Ureter (tissue), 1 donor: ENCODE measurements around the gene KLHL22. TPM values are rescaled to one million over a fixed set of nuclear protein-coding genes. Genes with fewer than 3 reads are reported as not detected.

Source experiments
- DNase-seq: peaks from one replicate; pipeline ENCODE4 v3.0.0-alpha.2; 2020; ENCODE audit warnings: low spot score
- total RNA-seq: library from RNA; stranded (reverse); gene quantifications from one replicate; pipeline ENCODE4 v1.2.4, GENCODE V29; 2023
- donor health status: DM: yes; HTN: yes; CAD: no.

Gene KLHL22
- total RNA-seq, 1 donor from 2014 or later: 26.2 TPM

DNA sequence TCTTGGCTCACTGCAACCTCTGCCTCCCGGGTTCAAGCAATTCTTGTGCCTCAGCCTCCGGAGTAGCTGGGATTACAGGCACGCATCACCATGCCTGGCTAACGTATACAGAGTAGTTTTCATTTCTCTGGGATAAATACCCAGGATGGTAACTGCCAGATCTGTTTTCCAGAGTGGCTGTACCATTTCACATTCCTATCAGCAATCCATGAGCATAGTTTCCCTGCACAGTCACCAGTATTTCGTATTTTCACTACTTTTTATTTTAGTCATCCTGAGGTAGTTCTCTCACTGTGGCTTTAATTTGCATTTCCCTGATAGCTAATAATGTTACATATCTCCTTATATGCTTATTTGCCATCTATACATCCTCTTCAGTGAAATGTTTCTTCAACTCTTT, 47.0 kb downstream of the KLHL22 start:
- no peak for DNase-seq

- DNase-seq: no peak
These were observed 49.1 kb downstream of the KLHL22 start for GRCh38 chr22:20446383-20446970.

- no peak for DNase-seq
These were observed 51.3 kb downstream of the KLHL22 start for GRCh38 chr22:20444325-20444724.

DNA sequence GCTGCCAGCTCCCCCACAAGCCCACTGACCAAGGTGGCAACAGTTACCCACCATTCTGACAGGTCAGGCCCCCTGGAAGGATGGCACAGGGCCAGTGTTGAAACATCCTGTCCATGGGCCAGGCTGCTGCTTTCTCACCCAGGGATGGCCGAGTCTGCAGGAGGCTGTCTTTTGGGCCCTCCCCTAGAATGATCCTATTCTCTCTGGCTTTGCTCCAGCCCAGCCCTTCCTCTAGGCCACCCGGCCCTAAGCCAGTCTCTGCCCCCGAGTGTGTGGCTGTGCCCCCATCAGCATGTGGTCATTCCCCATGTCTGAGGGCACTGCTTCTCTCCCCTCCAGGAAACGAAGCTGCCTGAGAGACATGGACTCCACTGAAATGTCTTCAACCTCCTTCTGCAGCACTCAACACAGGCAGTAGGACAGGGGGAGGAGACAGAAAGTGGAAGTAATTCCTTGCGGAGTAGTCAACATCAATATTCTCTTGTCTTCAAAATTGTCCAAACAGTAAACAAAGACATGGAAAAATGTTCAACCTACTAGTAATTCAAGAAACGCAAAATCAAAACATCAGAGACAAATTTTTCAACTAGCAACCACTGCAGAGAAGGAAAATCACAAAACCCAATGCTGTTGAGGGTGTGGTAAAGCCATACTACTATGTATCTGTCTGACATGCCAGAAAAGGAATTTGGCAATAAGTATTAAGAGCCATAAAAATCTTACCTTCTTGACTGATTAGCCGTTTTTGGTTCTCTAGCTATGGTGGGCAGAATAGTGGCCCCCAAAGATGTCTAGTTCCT, 52.9 kb downstream of the KLHL22 start:
- DNase-seq: no peak

DNA sequence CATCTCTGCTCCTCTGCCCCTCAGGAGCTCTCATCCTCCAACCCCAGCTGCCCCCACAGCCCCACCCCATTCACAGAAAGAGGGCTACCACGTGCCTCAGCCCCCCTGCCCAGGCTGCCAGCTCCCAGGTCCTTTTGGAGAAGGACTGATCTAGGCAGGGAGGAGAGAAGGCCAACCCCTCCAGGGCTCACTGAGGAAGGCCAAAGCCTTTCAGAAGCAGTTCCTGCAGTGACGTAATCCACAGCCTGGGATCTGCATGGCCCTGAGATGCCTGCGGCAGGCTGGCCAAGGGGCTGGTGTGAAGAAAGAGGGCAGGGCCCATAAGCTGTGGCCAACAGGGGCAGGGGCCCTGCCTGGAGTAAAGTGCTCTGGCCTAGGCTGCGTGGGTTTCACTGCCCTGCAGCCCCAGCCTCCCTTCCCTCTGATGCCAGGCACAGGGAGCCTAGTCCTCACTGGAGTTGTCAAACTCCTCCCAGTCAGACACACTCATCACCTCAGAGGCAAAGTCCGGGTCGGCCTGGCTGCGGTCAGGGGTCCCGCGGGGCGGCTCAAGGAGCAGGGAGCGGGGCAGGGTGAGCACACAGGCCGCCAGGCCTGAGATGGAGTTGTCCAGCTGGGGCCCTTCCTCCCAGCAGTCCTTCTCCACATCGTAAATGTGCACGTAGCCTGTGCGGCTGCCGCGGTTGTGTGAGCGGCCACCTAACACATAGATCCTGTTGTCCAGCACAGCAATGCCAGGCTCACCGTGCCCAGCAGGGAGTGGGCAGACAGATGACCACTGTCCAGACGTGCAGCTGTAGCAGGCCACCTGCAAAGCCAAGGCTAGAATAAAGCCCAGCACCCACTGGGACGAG, 53.7 kb downstream of the KLHL22 start:
- no peak for DNase-seq

DNA sequence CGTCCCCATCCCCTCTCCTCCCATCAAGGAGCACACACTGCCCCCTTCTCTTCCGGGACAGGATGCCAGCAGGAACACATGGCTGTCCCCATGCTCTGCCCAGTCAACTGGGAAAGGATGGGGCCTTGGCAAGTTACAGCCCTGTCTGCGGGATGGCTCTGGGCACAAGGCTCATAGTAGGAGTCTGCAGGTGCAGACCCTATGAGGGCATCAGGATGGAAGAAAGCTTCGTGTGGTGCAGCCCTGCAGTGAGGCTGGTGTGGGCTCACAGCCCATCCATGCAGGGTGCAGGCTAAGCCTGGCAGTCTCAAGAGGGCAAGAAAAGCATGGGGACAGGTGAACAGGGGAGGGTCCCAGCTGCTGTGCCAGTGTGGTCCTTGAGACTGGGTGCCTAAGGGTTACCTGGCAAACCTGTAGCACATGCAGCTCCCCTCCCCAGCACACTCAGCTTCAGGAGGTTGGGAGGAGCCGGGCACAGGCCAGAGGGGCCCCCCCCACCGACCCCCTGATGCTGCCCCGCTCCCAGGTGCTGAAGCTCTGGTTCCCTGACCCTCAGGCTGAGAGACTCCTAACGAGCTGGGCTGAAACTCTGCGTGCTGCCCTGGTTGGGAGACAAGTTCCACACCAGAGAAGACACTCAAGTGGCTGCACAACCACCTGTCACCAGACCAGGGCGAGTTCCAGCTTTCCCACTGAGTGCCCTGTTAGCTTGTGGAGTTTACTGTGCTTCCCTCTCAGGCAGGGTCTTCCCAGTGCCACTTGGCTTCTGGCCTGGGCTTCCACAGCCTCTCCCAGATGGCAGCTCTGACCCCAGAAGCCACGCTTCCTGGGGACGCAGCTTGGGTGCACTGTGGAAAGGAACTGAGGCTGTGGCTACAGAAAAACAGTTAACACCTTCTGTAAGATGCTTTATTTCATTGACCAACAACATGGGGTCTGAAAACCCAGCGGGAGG, 54.7 kb downstream of the KLHL22 start:
- DNase-seq: no peak

DNA sequence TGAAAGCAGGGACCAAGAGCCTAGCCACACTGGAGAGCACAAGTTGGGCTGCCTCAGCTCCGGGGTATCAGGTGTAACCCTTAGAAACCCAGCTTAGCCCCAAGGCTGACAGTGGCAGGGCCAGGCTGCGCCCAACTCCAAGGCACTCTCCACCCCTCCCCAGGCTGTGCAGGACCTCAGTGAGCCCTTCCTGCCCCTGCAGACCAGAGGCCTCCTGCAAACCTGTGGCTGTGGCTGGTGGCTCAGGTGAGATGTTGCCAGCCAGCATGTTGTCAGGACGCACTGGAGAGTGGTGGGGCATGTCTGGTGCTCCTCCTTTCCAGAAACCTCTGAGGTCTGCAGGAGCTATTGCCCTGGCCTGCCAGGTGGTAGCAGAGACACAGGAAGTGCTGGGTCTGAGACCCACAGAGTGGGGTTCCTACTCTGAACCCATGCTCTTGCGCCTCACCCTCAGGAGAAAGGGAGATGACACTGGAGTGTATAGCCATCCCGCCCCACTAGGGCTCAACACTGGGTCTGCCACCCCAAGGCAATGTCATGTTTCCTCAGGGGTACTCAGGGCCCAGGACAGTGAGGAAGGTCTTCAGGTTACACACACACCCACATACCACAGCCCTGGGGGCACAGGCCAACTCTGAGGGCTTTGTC, 55.5 kb downstream of the KLHL22 start:
- DNase-seq: no peak

GRCh38 chr22:20439556-20439927, 56.1 kb downstream of the KLHL22 start:
- no peak for DNase-seq

DNA sequence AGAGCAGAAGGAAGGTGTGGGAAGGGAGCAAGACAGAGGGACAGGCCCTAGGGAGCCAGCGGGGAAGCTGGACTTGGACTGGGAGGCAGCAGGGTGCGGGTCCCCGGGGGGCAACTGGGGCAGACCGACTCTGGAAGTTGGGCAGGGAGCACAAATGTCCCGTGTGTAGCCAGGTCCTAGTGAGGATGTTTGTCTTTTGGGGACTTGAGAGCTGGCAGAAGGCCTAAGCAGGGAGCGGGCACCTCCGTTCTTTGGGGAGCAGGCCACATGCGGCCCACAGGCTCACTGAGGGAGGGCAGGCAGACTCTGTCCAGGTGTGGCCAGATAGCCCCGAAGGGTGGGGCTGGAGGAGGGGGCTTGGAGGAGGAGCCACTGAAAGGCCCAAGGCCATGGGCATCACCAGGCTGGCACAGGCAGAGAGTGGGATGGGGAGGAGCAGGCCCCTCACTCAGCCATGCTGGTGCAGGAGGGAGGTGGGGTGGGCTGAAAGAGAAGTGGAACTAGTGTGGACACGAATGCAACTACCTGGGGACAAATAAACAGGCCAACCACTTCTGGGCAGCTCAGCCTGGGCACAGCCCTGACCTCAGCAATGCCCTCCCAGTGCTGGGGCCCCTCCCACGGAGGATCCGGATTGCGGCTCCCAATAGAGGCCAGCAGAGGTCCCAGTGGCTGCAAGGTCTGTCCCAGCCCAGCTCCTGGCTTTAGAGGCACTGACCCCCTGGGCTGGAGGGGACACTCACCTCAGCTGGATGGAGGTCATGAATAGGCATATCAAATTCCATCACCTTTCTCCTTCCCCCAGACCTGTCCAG, 56.7 kb downstream of the KLHL22 start:
- no peak for DNase-seq

GRCh38 chr22:20438427-20438677, 57.2 kb downstream of the KLHL22 start:
- DNase-seq: no peak

- DNase-seq: peak; percentile 72
These were observed 57.8 kb downstream of the KLHL22 start, which contains the start of gene SCARF2 for GRCh38 chr22:20437613-20438426. TSS of gene SCARF2 (minus strand) at chr22:20437825. CDS start at chr22:20437754, 71 bp downstream.

DNA sequence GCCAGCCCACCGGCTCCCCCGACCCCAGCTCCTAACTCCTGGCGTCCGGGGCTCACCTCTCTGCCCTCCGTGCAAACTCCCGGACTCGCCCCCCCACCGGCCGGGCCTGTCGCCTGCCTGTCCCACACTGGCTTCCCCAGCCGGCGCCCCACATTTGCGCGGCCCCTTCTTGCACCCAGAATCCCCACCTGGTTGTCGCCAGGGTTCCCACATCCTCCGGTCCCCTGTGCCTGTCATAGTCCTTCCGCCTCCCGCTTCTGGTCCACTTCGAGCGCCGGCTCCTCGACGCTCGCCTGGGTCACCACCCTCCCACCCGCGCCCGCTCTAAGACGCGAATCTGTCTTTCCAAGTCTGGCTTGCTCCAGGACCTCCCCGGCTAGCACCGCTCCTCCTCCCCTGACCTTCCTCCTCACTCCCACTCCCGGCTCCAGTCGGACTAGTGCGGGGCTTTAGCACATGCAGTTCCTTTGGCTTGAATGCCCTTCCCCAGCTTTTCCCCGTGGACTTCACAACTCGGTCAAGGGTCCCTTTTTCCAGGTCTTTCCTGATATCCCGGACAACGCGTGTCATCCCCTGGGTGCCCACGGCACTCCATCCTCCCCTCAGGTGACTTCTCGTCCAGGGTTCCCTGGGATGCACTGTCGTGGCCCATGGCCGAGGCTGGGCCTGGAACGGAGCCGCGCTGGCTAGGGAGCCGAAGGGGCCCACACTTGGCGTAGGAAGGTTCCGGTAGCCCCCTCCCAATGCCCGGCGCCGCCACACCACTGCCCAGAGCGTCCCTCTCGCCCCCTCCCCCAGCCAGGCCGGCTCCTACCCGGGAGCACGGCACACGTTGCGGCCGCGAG, 58.6 kb downstream of the KLHL22 start:
- no peak for DNase-seq

- no peak for DNase-seq
These were observed 59.3 kb downstream of the KLHL22 start for GRCh38 chr22:20436307-20436767.

GRCh38 chr22:20435436-20436306, 59.9 kb downstream of the KLHL22 start:
- DNase-seq: no peak

GRCh38 chr22:20434773-20435172, 60.8 kb downstream of the KLHL22 start:
- DNase-seq: no peak

DNA sequence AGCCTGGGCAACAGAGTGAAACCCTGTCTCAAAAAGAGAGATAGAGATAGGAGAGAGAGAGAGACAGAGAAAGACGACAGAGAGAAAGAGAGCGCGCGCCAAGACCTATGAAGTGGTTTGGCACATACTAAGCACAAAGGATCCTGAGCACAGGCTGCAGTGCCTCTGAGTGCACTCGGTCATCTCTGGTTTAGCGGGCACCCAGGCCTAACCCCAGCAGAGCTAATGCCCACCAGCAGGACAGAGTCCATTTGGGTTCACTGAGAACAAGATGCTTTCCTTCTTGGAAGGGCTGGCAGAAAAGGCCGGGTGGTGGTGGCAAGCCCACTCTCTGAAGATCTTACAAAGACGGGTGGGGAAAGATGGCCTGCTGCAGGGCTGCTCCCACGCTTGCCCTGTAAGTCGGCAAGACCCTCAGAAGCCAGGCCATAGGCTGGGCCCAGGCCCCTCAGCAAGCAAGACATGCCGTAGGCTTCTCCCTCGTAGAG, 61.3 kb downstream of the KLHL22 start:
- no peak for DNase-seq

GRCh38 chr22:20433686-20434241, 61.8 kb downstream of the KLHL22 start:
- no peak for DNase-seq
